ENCODE data around the gene RUSC2. TPM values are rescaled to one million over a fixed set of nuclear protein-coding genes. Genes with fewer than 3 reads are reported as not detected.

The RUSC2 gene
- total and polyA plus RNA-seq, 2 of the 4 experiments (the other 2 are of a cell fraction): 17.4 to 35.4 TPM

- Histone ChIP-seq H3K9ac (ENCODE audit: low read depth, low read length) (no peak overlapping the region), H3K4me1 (ENCODE audit: control insufficient read depth, insufficient read depth, low read length) (peaks cover 2% of the 10 kb centered on the region), H2BK120ac (ENCODE audit: low read depth, low read length) (no peak overlapping the region), H4K20me1 (ENCODE audit: insufficient read depth, low read length) (no peaks in the 10 kb centered on the region), H3K36me3 (ENCODE audit: control insufficient read depth, insufficient read depth, low read length) (no peaks in the 10 kb centered on the region), H2AFZ (replicated peaks; ENCODE audit: low read length, poor library complexity) (no peak overlapping the region), H2BK20ac (ENCODE audit: low read depth, low read length) (no peak overlapping the region), H4K5ac (ENCODE audit: low read depth, low read length) (no peak overlapping the region), H3K14ac (replicated peaks; ENCODE audit: low read depth, low read length) (no peak overlapping the region), H2AK9ac (replicated peaks; ENCODE audit: low read depth, low read length, poor library complexity) (no peak overlapping the region), H3K79me1 (ENCODE audit: low read depth in 1 of 2, low read length in 2 of 2) (no peaks in the 10 kb centered on the region), H4K8ac (ENCODE audit: low read depth in 2 of 2, low read length in 2 of 2) (no peak overlapping the region), H3K56ac (ENCODE audit: extremely low read depth, insufficient read depth, low read length) (no peak overlapping the region), H3K18ac (ENCODE audit: low read depth, low read length) (peak overlapping the region; percentile 37; the same call in 1 of the 2 replicates), H3K23ac (ENCODE audit: low read depth, low read length) (no peak overlapping the region), H3K9me3 (ENCODE audit: control insufficient read depth, insufficient read depth, low read length) (no peaks in the 10 kb centered on the region), H2AK5ac (ENCODE audit: low read depth, low read length) (peak overlapping the region; percentile 32; the same call in 1 of the 2 replicates), H4K91ac (ENCODE audit: insufficient read depth, low read depth, low read length) (no peak overlapping the region), H3K4ac (ENCODE audit: low read depth, low read length) (no peak overlapping the region), H3K9me1 (ENCODE audit: insufficient read depth, low read length) (no peaks in the 10 kb centered on the region), H3K27me3 (ENCODE audit: control insufficient read depth, insufficient read depth, low read length) (peaks cover 7% of the 10 kb centered on the region), H3K27ac (ENCODE audit: insufficient read depth, low read length) (peak overlapping the region; percentile 58; the same call in 1 of the 2 replicates), H3K4me3 (ENCODE audit: insufficient read depth, low read depth, low read length) (no peak overlapping the region), H3K4me2 (ENCODE audit: low read depth, low read length) (peak overlapping the region; percentile 83), H2BK15ac (ENCODE audit: low read depth, low read length) (no peak overlapping the region), H2BK5ac (ENCODE audit: low read depth, low read length, poor library complexity, severe bottlenecking) (peak overlapping the region; percentile 72)
- WGBS, 2 experiments (ENCODE audit: extremely low coverage in 2 of 2, insufficient read length in 1 of 2): no CpG with 5 or more reads among the region's 4 CpGs
- intact Hi-C loops (cut with micrococcal nuclease): no loop called here
- DNase-seq (peak; percentile 87), ATAC-seq (ENCODE audit: low read depth) (peak; percentile 97)
- CTCF ChIA-PET: interaction anchor here (0.8 to 1.3 kb wide), 2 partner anchors 10 to 354 kb away, joined by 3 to 5 read pairs; no protein-coding TSS in a partner anchor
- TF ChIP-seq MAZ (IDR thresholded peaks at IDR 0.05; ENCODE audit: borderline replicate concordance, low read depth, low read length): no peak
- peak; percentile 90 for TF ChIP-seq CEBPB (IDR thresholded peaks at IDR 0.05; ENCODE audit: low read depth, low read length)
- TF ChIP-seq BHLHE40 (IDR thresholded peaks at IDR 0.05; ENCODE audit: low read depth, low read length): no peak
- no peak for TF ChIP-seq FOS (IDR thresholded peaks at IDR 0.05; ENCODE audit: low read depth, low read length)
- no peak for TF ChIP-seq POLR2A (IDR thresholded peaks at IDR 0.05; ENCODE audit: low read depth, low read length)
- BruUV-seq (replicated peaks): no TSS peak
- in situ Hi-C loops (cut with MboI; ENCODE audit: low sequenced_read_pairs): loop anchor here (10.0 kb wide), 1 partner anchor 576 kb away; a partner anchor contains a TSS
- dilution Hi-C loops (cut with HindIII; ENCODE audit: low sequenced_read_pairs, unreplicated experiment): no loop called here
- POLR2A ChIA-PET (ENCODE audit: unreplicated experiment): no interaction called here
These were observed 19.0 kb upstream of the RUSC2 start for GRCh38 chr9:35470894-35471293.

Data from IMR-90 (cell line).